HT1080 (cell line): Measurements from ENCODE around the gene AGRN. TPM values are rescaled to one million over a fixed set of nuclear protein-coding genes. Genes with fewer than 3 reads are reported as not detected.
"Not testable (repeated sequence)": the region's sequence is repeated elsewhere in the genome, so short reads cannot be mapped to it uniquely, and the experiment has no call there.

Source experiments
- DNase-seq: peaks from one replicate; pipeline ENCODE4 v3.0.0-alpha.2; 2015; ENCODE audit warnings: low read depth
- total RNA-seq: library from RNA; depleted of rRNA; stranded (reverse); fragments of >200 nt; shearing (Covaris generic); gene quantifications from 2 replicates; pipeline ENCODE4 v1.2.3, GENCODE V29; 2014

AGRN gene
- total RNA-seq, 1 experiment from 2014 or later: 101 TPM

- DNase-seq: peak; percentile 67
These were observed 19.4 kb upstream of the AGRN start for GRCh38 chr1:1000357-1001056.

- DNase-seq: no peak
These were observed 18.7 kb upstream of the AGRN start for GRCh38 chr1:1001057-1001783.

- no peak for DNase-seq
These were observed 16.1 kb upstream of the AGRN start for GRCh38 chr1:1003618-1004419.

DNA sequence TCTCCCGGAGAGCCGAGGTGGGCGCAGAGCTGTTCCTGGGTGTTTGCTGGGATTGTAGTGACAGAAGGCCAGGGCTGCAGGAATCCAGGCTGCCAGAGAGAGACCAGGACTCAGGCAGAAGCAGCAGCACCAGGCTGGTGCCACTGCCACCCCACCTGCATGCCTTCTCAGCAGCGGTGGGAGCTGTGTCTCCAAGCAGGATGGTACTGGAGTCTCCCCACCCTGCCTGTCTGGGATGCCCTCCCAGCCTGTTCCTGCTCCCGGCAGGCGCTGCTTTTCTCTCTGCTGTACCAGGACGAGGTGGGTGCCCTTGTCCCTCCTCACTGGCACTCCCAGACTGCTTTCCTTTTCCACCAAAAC is 15.5 kb upstream of the AGRN start:
- DNase-seq: no peak

GRCh38 chr1:1004780-1005697 is 14.9 kb upstream of the AGRN start:
- peak; percentile 41 for DNase-seq

GRCh38 chr1:1005774-1006304 is 14.1 kb upstream of the AGRN start:
- DNase-seq: no peak

DNA sequence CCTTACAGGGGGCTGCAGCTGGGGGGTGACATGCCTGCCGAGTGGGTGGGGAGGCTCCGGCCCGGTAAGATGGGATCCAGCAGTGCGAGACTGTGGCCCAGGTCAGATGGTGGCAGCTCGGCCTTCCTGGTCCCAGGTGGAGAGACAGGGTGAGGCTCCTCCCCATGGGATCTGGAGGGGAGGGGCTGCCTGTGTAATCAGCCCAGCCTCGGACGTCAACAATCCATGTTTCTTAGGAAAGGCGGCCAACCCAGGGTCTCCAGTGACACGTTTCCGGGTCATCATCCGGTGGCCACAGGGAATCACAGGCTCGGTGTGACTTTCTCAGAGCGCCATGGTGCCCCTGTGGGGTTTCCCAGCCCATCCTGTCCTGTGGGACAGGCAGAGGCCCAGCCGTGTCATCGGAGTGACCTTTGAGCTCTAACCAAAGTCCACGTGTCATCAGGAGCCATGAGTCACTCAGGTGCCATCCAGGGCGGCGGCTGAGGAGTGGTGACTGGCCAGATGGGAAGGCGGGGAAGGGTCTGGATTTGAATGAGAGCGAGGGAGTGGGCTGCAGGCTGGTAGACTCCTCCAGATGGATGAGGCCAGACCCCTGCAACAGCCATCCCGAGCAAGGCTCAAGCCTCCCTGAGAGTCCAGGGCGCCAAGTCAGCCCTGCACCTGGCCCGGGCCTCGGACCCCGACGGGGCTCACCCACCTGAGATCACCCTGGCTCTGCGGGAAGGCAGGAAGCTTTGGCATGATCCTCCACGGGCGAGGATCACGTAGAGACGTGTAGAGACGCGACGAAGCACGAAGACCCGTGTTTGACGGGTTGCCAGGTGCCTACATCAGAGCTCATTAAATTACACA is 13.4 kb upstream of the AGRN start:
- no peak for DNase-seq

- not testable (repeated sequence) for DNase-seq
These were observed 9.8 kb upstream of the AGRN start for GRCh38 chr1:1010131-1010530.

DNA sequence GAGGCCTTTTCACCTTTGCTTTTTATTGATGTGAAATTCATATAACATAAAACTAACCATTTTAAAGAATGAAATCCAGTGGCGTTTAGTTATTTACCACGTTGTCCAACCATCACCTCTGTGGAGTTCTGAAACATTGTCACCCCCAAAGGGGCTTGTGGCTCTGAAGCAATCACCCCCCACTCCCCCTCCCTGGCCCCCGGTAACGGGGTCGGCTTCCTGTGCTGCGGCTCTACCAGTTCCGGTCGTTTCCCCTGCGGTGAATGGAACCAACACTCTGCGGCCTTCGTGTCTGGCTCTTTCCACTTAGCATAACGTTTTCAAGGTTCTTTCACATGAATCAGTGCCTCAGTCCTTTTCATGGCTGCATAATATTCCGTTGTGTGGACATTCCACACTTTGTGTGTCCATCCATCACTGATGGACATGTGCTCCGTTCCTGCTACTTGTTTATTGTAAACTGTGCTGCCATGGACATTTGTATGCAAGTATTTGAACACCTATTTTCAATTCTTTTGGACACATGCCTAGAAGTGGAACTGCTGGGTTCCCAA is 8.4 kb upstream of the AGRN start:
- DNase-seq: no peak

DNA sequence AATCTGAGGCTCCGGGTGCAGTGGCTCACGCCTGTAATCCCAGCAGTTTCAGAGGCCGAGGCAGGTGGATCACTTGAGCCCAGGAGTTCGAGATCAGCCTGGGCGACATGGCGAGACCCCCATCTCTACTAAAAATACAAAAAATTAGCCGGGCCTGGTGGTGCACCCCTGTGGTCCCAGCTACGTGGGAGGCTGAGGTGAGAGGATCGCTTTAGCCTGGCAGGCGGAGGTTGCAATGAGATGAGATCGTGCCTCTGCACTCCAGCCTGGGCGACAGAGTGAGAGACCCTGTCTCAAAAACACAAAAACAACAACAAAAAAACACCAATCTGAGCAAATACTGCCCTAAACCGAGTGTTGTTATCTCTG is 7.2 kb upstream of the AGRN start:
- DNase-seq: not testable (repeated sequence)

DNA sequence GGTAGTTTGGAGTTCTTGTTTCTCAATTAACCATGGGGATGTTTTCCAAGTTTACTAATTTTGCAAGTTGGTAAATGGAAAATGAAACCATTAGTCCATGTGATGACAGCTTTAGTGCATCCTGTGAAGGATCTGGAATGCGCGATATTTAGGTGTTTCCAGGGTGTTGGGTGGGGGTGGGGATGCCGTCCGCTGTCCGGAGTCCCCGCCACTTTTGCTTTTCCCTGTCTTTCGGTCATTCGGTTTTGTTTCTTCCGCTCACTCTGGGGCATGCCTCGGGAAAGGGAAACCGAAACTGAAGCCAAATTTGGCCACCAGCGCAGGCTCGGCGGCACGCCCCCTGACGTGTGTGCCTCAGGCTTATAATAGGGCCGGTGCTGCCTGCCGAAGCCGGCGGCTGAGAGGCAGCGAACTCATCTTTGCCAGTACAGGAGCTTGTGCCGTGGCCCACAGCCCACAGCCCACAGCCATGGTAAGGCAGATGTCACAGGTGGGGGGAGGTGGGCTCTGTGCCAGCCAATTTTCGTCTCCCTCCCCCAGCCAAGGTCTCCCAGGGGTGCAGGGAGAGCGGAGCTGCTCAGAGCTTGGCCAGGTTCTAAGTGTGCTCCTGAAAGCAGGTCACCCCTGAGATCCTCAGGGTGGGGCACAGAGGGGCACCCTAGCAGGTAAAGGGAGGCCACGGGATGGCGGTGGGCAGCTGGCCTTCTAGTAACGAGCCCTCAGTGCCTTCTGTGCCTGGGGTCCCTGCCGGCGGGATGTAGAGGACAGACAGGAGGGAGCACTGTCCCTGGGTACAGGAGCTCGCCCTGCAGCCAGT is 6.6 kb upstream of the AGRN start, which contains the start of gene ISG15:
Gene ISG15 (plus strand): TSS at position 393 of the 817 bp plus-strand sequence. CDS start 77 bp downstream, at position 470.
- peak; percentile 86 for DNase-seq

DNA sequence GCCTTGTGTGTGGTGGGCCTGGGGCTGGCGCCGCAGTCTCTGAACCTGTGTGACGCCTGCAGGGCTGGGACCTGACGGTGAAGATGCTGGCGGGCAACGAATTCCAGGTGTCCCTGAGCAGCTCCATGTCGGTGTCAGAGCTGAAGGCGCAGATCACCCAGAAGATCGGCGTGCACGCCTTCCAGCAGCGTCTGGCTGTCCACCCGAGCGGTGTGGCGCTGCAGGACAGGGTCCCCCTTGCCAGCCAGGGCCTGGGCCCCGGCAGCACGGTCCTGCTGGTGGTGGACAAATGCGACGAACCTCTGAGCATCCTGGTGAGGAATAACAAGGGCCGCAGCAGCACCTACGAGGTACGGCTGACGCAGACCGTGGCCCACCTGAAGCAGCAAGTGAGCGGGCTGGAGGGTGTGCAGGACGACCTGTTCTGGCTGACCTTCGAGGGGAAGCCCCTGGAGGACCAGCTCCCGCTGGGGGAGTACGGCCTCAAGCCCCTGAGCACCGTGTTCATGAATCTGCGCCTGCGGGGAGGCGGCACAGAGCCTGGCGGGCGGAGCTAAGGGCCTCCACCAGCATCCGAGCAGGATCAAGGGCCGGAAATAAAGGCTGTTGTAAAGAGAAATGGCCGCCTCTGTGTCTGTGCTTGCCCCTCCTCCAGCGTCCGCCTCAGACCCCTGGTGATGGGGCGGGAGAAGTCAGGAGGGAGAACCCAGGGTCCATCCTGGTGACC is 5.8 kb upstream of the AGRN start:
- no peak for DNase-seq

GRCh38 chr1:1014799-1015681 is 4.9 kb upstream of the AGRN start:
- DNase-seq: no peak

DNA sequence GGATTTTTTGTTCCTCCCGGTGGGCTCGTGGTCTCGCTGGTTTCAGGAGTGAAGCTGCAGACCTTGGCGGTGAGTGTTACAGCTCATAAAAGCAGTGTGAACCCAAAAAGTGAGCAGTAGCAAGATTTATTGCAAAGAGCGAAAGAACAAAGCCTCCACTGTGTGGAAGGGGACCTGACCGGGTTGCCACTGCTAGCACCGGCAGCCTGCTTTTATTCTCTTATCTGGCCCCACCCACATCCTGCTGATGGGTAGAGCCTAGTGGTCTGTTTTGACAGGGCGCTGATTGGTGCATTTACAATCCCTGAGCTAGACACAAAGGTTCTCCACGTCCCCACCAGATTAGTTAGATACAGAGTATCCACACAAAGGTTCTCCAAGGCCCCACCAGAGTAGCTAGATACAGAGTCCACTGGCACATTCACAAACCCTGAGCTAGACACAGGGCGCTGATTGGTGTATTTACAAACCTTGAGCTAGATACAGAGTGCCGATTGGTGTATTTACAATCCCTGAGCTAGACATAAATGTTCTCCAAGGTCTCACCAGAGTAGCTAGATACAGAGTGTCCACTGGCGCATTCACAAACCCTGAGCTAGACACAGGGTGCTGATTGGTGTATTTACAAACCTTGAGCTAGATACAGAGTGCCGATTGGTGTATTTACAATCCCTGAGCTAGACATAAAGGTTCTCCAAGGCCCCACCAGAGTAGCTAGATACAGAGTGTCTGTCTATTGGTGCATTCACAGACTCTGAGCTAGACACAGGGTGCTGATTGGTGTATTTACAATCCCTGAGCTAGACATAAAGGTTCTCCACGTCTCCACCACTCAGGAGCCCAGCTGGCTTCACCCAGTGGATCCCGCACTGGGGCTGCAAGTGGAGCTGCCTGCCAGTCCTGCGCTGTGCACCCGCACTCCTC is 2.3 kb upstream of the AGRN start:
- not testable (repeated sequence) for DNase-seq

DNA sequence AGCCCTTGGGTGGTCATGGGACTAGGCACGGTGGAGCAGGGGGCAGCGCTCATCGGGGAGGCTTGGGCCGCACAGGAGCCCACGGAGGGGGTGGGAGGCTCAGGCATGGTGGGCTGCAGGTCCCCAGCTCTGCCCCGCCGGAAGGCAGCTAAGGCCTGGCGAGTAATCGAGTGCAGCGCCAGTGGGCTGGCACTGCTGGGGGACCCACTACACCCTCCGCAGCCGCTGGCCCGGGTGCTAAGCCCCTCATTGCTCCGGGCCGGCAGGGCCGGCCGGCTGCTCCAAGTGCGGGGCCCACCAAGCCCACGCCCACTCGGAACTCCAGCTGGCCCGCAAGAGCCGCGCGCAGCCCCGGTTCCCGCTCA is 1.6 kb upstream of the AGRN start:
- not testable (repeated sequence) for DNase-seq
